Measurements from ENCODE around the gene CDC25B.
"Not testable (repeated sequence)": the region's sequence is repeated elsewhere in the genome, so short reads cannot be mapped to it uniquely, and the experiment has no call there.

The CDC25B gene

DNA sequence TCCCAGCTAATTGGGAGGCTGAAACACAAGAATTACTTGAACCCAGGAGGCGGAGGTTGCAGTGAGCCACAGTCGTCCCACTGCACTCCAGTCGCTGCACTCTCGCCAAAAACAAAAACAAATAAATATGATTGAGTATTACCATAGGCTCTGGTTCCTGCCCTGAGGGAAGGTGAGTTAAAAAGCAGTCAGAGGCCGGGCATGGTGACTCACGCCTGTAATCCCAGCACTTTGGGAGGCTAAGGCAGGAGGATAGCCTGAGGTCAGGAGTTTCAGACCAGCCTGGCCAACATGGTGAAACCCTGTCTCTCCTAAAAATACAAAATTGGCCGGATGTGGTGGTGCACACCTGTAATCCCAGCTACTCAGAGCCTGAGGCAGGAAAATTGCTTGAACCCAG, 44.1 kb downstream of the CDC25B start:
- DNase-seq = not testable (repeated sequence)

DNA sequence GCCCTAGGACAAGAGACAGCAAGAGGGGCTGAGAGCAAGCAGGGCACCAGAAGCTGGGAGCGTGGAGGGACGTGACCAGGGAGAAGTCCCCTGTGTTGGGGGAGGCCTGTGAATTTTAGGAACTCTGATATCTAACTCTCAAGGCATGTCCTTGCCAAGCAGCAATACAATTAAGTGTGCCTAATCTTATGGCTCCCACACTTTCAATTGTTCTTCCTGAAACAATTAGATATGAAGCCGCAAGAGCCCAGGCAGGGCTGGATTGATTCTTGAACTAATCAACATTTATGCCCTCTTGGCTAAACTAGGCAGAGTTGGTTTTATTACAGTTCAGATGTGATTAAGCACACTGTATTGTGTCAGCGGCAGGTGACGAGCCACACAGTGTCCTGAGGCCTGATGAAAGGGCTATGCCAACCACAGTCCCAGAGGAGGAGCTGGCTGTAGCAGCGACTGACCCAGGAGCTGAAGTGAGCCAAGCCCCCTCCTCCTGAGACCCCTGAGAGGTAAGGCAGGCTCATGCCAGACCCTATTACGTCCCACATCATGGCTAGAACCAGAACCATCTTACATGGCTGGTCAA, 46.3 kb downstream of the CDC25B start:
- no peak for DNase-seq

- no peak for DNase-seq
Observed at GRCh38 chr20:3843490-3843889, 47.4 kb downstream of the CDC25B start.

GRCh38 chr20:3843990-3844619, 48.0 kb downstream of the CDC25B start:
- not testable (repeated sequence) for DNase-seq

DNA sequence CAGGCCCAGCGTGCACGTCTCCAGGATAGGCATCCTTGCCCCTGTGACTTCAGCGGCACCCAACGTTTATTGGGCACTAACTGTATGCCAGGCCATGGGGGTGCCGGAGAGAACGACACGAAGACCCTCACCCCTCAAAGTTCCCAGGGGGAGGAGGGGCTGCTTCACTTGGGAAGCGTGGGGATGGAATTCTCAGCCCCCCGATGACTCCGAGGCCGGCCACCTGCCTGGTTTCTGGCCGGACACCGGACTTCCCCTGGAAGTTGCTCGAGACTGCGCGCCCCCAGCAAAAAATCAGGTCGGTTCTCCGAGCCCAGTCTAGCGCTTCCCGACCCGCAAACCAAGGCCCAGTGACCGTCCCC, 50.2 kb downstream of the CDC25B start:
- no peak for DNase-seq

- peak; percentile 52 to 78 for DNase-seq
Observed at GRCh38 chr20:3846740-3847428, 50.8 kb downstream of the CDC25B start, which contains the start of gene MAVS. Gene MAVS, plus strand, starts transcription at chr20:3846834. Its CDS starts 7,791 bp downstream, at chr20:3854625.

DNA sequence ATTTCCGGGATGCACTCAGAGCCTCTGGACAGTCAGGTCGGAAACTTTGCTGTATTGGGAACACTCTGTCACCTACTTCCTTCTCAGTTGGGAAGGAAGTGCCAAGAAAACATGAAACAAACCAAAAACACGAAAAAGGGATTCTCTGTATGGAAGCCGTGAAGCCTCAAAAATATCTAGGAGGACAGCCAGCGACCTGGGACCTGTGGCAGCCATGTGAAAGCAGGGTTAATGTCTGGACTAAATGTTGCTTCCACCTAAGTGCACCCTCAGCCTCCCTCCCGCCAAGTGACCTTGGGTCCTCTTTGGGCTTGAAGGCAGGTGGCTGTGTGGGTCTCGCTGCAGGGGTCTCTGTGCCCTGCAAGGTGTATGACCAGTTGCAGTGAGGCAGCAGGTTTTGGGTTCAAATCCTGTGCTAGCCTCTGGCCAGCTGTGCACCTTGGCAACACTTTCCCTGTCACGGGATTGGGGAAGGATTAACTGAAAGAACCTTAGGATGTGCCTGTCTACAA, 51.4 kb downstream of the CDC25B start:
- DNase-seq = peak in 1 of 2 experiments; percentile 58

- DNase-seq = no peak
Observed at GRCh38 chr20:3848565-3848964, 52.5 kb downstream of the CDC25B start.

GRCh38 chr20:3854462-3854871, 58.4 kb downstream of the CDC25B start:
- DNase-seq = no peak

Measured in SW 1271 (cell line).